HG03575 (cell line): ENCODE measurements around the gene ARHGAP8.

Experiments
- ATAC-seq: cut with Tn5 transposase; IDR thresholded peaks from one replicate; pipeline ENCODE4 v1.9.1; 2021; ENCODE audit not compliant: unreplicated experiment, insufficient number of reproducible peaks, low FRiP score; ENCODE audit errors: extremely low read depth

ARHGAP8 gene

GRCh38 chr22:44752285-44753188 lies at the start of gene ARHGAP8:
ARHGAP8 (plus strand) TSS chr22:44752575; CDS start chr22:44786528, 33,953 bp downstream.
- no peak for ATAC-seq

GRCh38 chr22:44703255-44703870 lies 49.0 kb upstream of the ARHGAP8 start:
- no peak for ATAC-seq

GRCh38 chr22:44704159-44705021 lies 48.0 kb upstream of the ARHGAP8 start:
- ATAC-seq: no peak

- ATAC-seq: no peak
These were observed 47.4 kb upstream of the ARHGAP8 start for GRCh38 chr22:44705022-44705297.

GRCh38 chr22:44706488-44706887 lies 45.9 kb upstream of the ARHGAP8 start:
- no peak for ATAC-seq

- no peak for ATAC-seq
These were observed 45.2 kb upstream of the ARHGAP8 start for GRCh38 chr22:44707178-44707577.

GRCh38 chr22:44707752-44708151 lies 44.6 kb upstream of the ARHGAP8 start:
- no peak for ATAC-seq

- ATAC-seq: no peak
These were observed 42.4 kb upstream of the ARHGAP8 start for GRCh38 chr22:44709881-44710392.

- no peak for ATAC-seq
These were observed 41.7 kb upstream of the ARHGAP8 start for GRCh38 chr22:44710474-44711240.

GRCh38 chr22:44711241-44711560 lies 41.2 kb upstream of the ARHGAP8 start:
- ATAC-seq: no peak

GRCh38 chr22:44711690-44712555 lies 40.5 kb upstream of the ARHGAP8 start:
- no peak for ATAC-seq

- no peak for ATAC-seq
These were observed 39.4 kb upstream of the ARHGAP8 start for GRCh38 chr22:44712962-44713361.

GRCh38 chr22:44714703-44715350 lies 37.5 kb upstream of the ARHGAP8 start:
- no peak for ATAC-seq

- no peak for ATAC-seq
These were observed 34.0 kb upstream of the ARHGAP8 start for GRCh38 chr22:44718418-44718817.

- ATAC-seq: no peak
These were observed 32.6 kb upstream of the ARHGAP8 start for GRCh38 chr22:44719586-44720368.

- ATAC-seq: no peak
These were observed 31.2 kb upstream of the ARHGAP8 start for GRCh38 chr22:44721213-44721612.

GRCh38 chr22:44722611-44723010 lies 29.8 kb upstream of the ARHGAP8 start:
- no peak for ATAC-seq
